Stimulated activated naive CD8-positive, alpha-beta T cell treated with anti-CD3 and anti-CD28 coated beads, Interleukin-15, amount 100 ng/mL, for 72 hours (primary cell): Measurements from ENCODE around the gene KRR1.
"Not testable (repeated sequence)": the region's sequence is repeated elsewhere in the genome, so short reads cannot be mapped to it uniquely, and the experiment has no call there.

Experiments
- ATAC-seq: fragments of 150-1000 bp; cut with Tn5 transposase; 2 replicates; pipeline ENCODE4 v1.10.0; 2021; ENCODE audit warnings: mild to moderate bottlenecking, moderate library complexity
- DNase-seq, 2 donors: peaks; one replicate each; pipeline ENCODE4 v3.0.0; 2021 to 2022
- H3K27ac Mint-ChIP-seq, 2 donors: one replicate each; pipeline ENCODE4 v1.8.0; 2022; ENCODE audit warnings: mild to moderate bottlenecking in 2 of 2, mixed read lengths in 2 of 2, moderate library complexity in 2 of 2
- H3K27me3 Mint-ChIP-seq: one replicate; pipeline ENCODE4 v1.8.0; 2022; ENCODE audit warnings: mixed read lengths
- H3K4me1 Mint-ChIP-seq: one replicate; pipeline ENCODE4 v1.8.0; 2022; ENCODE audit warnings: mild to moderate bottlenecking, mixed read lengths
- H3K4me3 Mint-ChIP-seq, 2 donors: one replicate each; pipeline ENCODE4 v1.8.0; 2022; ENCODE audit warnings: mild to moderate bottlenecking in 2 of 2, mixed read lengths in 2 of 2, moderate library complexity in 1 of 2
- H3K9me3 Mint-ChIP-seq, 2 donors: one replicate each; pipeline ENCODE4 v1.8.0; 2022; ENCODE audit warnings: mixed read lengths in 2 of 2

KRR1 gene

DNA sequence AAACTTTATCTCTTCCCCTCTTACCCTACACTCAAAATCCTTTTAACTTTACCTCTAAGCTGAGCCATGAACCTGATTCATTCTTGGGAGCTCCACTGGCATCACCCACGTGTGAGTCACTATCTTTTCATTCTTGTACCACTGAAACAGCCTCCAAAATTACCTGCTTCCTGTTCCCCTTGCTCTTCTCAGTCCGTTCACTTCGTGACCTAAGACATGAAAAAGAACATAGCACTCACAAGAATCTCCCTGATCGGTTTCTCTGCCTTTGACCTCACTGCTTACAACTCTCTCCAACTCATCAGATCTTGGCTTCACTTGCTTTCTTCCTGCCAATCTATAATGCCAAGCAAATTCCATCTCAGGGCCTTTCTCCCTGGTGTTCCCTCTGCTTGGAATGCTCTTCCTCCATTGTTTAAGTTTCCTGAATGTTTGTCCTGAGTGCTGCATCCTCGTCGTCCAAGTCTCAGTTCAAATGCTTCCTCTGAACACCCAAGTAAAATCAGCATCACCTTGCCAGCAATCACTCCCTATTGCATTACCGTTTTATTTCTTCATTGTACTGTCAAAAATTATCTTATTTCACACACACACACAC, 21.7 kb downstream of the KRR1 start:
- Mint-ChIP-seq H3K9me3 (no peaks in the 10 kb centered on the region), H3K4me1 (peaks cover 25% of the 10 kb centered on the region), H3K4me3 (peak overlapping the region; percentile 16 to 44), H3K27me3 (no peaks in the 10 kb centered on the region), H3K27ac (peak overlapping the region in 1 of 2 donors; percentile 55)
- ATAC-seq, result peak; percentile 98
- DNase-seq, result peak in 1 of 2 donors; percentile 61

DNA sequence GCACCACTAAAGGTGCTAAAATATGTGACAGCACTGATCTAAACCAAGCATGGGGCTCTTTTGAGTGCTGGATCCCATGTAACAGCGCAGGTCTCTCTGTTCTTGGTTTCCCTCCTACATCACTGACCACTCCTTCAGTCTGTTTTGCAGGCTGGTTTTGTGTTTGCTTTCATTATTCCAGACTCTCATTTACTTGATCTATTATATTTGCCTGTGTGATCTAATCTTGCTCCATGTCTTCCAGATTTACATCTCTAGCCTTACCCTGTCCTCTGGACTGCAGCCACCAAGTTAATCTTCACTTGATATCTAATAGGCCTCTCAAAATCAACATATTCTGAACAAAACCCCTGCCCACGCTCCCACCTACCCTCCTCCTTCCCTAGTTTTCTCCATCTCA, 22.2 kb downstream of the KRR1 start:
- H3K4me3 Mint-ChIP-seq, result peak overlapping the region; percentile 16 to 44
- peak overlapping the region in 1 of 2 donors; percentile 1 for H3K27ac Mint-ChIP-seq
- DNase-seq, result no peak
- no peaks in the 10 kb centered on the region for H3K27me3 Mint-ChIP-seq
- peak; percentile 4 for ATAC-seq
- H3K9me3 Mint-ChIP-seq, result no peaks in the 10 kb centered on the region
- H3K4me1 Mint-ChIP-seq, result peaks cover 30% of the 10 kb centered on the region

DNA sequence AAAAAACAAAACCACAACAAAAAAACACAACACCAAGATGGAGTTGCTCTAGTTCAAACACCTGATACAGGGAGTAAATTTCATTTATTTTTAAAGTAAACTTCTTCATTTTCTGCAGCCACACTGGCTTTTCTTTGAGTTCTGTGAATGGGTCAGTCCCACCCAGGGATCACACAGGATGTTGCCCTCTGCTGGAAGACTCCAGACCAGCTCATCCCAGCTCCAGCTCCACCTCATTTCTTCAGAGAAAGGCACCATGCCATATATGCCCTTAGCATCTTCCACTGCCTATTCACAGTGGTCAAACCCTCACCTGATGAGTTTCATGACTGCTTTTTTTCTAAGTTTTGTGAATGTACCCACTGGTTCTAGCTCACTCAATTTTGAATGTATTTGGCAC, 22.9 kb downstream of the KRR1 start:
- peaks cover 36% of the 10 kb centered on the region for H3K4me1 Mint-ChIP-seq
- no peak for ATAC-seq

DNA sequence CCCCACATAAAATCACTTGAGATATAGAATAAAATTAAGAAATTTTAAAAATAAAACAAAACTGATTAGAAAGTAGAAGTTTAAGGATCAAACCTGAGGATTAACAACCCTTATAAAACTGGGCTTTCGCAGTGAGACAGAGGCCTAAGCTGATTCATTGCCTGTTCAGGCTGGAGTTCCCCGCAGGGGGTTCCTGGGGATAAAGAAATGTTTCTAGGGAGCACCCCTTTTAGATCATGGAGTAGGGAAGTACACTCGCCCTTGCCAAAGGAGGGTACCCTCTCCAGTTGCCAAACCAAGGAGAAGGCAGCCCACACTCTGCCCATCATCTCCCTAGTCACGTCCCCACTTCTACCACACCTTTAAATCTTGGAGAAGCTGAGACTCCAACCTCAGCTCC, 24.1 kb downstream of the KRR1 start:
- Mint-ChIP-seq H3K27me3 (no peaks in the 10 kb centered on the region), H3K9me3 (no peaks in the 10 kb centered on the region), H3K4me3 (no peak overlapping the region), H3K27ac (no peak overlapping the region), H3K4me1 (peaks cover 48% of the 10 kb centered on the region)
- no peak for DNase-seq
- no peak for ATAC-seq

More for the DNA sequence above, 22.9 kb downstream of the KRR1 start:
- Mint-ChIP-seq H3K27me3 (no peaks in the 10 kb centered on the region), H3K4me3 (no peak overlapping the region), H3K9me3 (no peaks in the 10 kb centered on the region), H3K27ac (no peak overlapping the region)
- DNase-seq, result no peak

DNA sequence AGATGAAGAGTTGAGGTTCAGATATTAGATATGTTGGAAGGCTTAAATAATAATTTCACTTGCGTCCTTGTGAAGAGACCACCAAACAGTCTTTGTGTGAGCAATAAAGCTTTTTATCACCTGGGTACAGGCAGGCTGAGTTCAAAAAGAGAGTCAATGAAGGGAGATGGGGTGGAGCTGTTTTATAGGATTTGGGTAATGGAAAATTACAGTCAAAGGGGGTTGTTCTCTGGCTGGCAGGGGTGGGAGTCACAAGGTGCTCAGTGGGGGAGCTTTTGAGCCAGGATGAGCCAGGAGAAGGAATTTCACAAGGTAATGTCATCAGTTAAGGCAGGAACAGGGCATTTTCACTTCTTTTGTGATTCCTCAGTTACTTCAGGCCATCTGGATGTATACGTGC, 27.0 kb downstream of the KRR1 start:
- Mint-ChIP-seq H3K4me3 (peak overlapping the region in 1 of 2 donors; percentile 27), H3K27ac (peak overlapping the region in 1 of 2 donors; percentile 5), H3K4me1 (peaks cover 55% of the 10 kb centered on the region)
- H3K9me3 Mint-ChIP-seq, DNase-seq, H3K27me3 Mint-ChIP-seq, ATAC-seq: not testable (repeated sequence)

DNA sequence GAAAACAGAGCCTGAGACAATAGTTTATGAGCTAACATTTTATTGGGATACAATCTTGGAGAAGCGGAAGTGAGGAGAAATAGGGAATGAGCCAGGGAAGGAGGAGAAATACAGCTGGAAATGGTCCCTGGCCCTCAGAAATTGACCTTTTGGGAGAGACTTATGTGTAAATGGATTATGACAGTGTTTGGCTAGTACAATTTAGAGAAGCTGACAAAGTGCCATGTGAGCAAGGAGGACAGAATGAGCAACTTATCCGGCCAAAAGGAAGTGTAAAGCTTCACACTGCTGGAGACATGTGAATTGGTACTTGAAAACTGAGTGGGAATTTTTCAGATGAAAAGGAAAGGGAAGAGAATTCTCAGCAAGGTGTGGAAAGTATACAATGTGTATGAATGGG, 28.0 kb downstream of the KRR1 start:
- H3K4me1 Mint-ChIP-seq, result peaks cover 59% of the 10 kb centered on the region
- peak overlapping the region in 1 of 2 donors; percentile 13 for H3K27ac Mint-ChIP-seq
- ATAC-seq (no peak), DNase-seq (no peak)
- no peaks in the 10 kb centered on the region for H3K27me3 Mint-ChIP-seq
- no peaks in the 10 kb centered on the region for H3K9me3 Mint-ChIP-seq
- peak overlapping the region in 1 of 2 donors; percentile 36 for H3K4me3 Mint-ChIP-seq

DNA sequence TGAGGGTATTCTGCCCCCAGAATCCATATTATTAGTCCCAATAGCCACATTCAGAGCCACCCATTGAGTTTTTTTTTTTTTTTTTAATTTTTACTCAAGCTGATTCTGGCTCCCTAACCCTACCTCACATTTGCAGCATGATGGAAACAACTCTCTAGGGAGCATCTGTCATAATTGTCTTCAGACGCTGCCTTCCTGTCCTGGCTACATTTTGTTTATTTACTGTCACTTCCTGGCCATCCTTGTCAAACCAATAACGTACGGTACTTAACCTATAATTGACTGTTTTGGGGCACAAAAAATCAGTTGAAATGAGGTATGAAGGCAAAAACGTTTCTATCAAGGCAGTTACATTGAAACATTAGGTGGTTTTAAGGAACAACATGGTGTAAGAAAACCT, 28.8 kb downstream of the KRR1 start:
- Mint-ChIP-seq H3K4me1 (peaks cover 66% of the 10 kb centered on the region), H3K27ac (no peak overlapping the region), H3K27me3 (no peaks in the 10 kb centered on the region), H3K4me3 (peak overlapping the region; percentile 60 to 70), H3K9me3 (no peaks in the 10 kb centered on the region)
- ATAC-seq (no peak), DNase-seq (no peak)

DNA sequence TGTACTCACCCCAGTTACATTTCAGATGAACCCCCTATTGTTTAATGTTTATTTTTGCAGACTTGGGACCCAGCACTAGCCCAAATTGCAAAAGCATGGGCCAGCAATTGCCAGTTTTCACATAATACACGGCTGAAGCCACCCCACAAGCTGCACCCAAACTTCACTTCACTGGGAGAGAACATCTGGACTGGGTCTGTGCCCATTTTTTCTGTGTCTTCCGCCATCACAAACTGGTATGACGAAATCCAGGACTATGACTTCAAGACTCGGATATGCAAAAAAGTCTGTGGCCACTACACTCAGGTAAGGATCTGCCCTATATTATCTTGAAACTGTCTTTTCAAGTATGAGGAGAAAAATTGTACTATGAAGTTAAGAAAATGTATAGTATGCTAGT, 29.6 kb downstream of the KRR1 start:
- Mint-ChIP-seq H3K4me3 (peak overlapping the region; percentile 70 to 87), H3K27me3 (no peaks in the 10 kb centered on the region), H3K27ac (peak overlapping the region; percentile 82 to 94), H3K4me1 (peaks cover 69% of the 10 kb centered on the region), H3K9me3 (no peaks in the 10 kb centered on the region)
- ATAC-seq (no peak), DNase-seq (no peak)

DNA sequence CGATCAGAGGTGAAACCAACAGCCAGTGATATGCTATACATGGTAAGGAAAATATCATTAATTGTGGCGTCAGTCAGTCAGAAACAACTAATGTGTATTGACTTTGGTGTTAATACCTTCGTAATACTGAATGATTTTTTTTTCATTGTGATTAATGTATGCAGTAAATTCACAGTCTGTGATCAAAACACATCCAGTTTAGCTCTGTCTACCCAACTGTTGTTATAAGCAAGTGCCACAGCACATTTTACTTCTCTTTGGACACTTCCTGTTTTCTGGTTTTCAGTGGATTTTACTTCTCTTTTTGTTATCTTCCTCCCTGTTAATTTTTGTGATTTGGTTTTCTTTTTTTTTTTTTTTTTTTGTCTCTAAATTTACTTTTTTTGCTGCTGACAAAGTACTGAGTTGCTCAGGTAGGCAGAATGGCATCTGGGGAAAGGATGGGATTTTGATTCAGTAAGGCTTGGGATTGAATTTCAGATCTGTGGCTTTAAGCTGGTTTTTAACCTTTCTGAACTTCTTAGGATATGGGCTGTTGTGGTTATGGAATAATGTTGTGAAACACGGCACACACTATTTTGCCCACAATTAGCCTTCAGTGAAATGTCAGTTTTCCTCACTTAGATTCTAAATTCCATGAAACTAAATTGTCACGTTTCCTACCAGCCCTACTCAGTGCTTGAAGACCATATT, 30.2 kb downstream of the KRR1 start:
- Mint-ChIP-seq H3K27ac (peak overlapping the region; percentile 82 to 97), H3K9me3 (no peaks in the 10 kb centered on the region), H3K27me3 (no peaks in the 10 kb centered on the region), H3K4me1 (peaks cover 72% of the 10 kb centered on the region), H3K4me3 (peak overlapping the region; percentile 70 to 87)
- ATAC-seq (peak; percentile 16), DNase-seq (no peak)

DNA sequence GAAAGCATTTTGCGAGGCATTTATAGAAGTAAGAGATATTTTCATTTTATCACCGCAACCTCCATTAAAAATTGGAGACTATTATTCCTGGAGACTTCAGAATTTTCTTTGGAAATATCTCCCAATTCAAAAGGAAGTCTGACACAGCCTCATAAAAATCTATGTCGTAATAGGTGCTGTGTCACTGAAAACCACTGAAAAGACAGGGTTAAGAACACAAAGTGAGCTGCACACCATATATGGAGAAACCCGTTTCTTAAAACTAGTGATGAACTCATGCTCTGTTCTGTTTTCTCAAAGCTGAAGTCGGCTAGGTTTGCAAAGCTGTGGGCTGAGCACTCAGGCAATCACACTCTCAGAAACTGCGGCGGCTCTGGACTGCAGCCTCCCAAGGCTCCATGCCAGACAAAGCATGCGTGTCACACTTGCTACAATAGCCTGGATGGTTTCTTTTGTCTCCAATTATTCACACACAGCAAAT, 30.9 kb downstream of the KRR1 start, which contains the start of gene GLIPR1:
Gene GLIPR1 (plus strand): TSS at position 287 of the 481 bp plus-strand sequence. CDS start 126 bp downstream, at position 413.
- Mint-ChIP-seq H3K9me3 (no peaks in the 10 kb centered on the region), H3K4me3 (peak within 1 kb of the TSS; percentile 70 to 87), H3K27ac (peak within 1 kb of the TSS; percentile 82 to 97), H3K27me3 (no peaks in the 10 kb centered on the region), H3K4me1 (peaks cover 76% of the 10 kb centered on the region)
- ATAC-seq (peak; percentile 86), DNase-seq (peak; percentile 70 to 78)

DNA sequence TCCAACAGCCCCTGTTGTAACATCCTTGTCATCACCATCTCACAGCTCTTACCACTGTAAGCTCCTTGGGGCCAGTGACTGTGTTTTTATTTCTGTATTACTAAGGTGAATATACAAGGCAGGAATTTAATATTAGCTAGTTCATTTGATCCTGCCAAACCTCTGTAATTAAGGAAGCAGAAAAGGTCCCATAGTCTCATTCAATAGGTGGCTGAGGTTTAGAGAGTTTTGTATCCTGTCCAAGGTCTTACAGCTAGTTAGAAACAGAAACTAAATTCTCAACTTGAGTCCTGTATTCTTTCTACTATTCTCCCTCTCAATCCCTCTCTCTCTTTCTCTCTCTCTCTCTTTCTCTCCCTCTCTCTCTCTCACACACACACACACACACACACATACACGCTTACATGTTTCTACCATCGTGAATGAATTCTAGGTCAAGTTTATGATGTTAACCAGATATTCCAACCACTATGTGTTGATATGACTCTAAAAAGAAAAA, 31.4 kb downstream of the KRR1 start:
- ATAC-seq (peak; percentile 31), DNase-seq (no peak)
- Mint-ChIP-seq H3K9me3 (no peaks in the 10 kb centered on the region), H3K4me1 (peaks cover 74% of the 10 kb centered on the region), H3K27ac (peak overlapping the region; percentile 82 to 97), H3K4me3 (peak overlapping the region; percentile 70 to 87), H3K27me3 (no peaks in the 10 kb centered on the region)

DNA sequence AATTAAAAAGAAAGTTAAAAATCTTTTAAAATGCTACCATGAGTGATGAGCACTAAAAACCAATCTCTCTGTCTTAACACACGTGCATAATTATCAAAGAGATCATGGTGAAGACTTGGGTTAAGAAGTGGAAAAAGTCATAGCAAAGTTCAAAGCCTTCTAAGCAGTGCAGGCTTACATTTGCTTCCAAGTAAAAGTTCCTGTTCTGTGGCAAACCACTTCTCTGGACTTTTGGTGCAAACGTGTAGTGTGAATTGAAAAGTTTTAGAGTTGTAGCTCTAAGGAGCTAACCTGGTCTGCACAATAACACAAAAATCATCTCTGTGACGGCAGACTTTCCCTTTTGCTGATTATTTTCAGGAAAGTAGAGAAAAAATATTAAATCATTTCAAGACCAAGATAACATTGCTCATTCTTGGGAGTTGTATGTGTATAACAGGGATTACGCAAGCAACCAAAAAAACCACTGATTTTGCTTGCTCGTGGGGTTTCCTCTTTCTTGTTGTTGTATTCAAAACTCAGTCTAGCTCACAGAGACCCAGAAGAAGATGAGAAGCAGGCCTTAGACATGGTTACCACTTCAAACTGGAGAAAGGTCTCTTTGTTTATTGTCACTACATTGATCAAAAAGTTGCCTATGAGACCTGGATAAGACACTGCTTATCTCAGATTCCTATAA, 33.2 kb downstream of the KRR1 start:
- DNase-seq (peak in 1 of 2 donors; percentile 61), ATAC-seq (peak; percentile 69)
- peaks cover 7% of the 10 kb centered on the region for H3K27me3 Mint-ChIP-seq
- H3K9me3 Mint-ChIP-seq, result no peaks in the 10 kb centered on the region
- H3K27ac Mint-ChIP-seq, result peak overlapping the region in 1 of 2 donors; percentile 38
- peak overlapping the region; percentile 24 to 25 for H3K4me3 Mint-ChIP-seq
- H3K4me1 Mint-ChIP-seq, result peaks cover 57% of the 10 kb centered on the region

DNA sequence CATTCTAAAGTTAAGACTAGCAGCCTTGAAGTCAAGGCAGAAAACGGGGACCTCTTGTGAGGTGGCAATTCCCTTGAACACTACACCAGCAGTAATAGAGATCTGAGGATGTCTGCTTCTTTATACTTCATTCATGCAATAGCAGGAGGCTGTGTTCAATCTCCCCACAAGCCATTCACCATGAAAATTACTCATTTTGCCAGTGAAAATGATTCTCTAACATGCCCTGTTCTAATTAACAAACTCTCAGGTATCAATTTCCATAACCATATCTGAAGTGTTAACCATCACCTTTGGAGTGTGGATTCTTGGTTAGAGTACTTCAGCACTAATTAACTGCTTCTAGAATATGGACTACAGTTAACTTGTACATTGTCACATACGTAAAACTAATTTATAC, 34.3 kb downstream of the KRR1 start:
- DNase-seq (no peak), ATAC-seq (peak; percentile 52)
- peaks cover 7% of the 10 kb centered on the region for H3K27me3 Mint-ChIP-seq
- peaks cover 48% of the 10 kb centered on the region for H3K4me1 Mint-ChIP-seq
- no peak overlapping the region for H3K27ac Mint-ChIP-seq
- H3K4me3 Mint-ChIP-seq, result peak overlapping the region; percentile 6 to 59
- H3K9me3 Mint-ChIP-seq, result no peaks in the 10 kb centered on the region

DNA sequence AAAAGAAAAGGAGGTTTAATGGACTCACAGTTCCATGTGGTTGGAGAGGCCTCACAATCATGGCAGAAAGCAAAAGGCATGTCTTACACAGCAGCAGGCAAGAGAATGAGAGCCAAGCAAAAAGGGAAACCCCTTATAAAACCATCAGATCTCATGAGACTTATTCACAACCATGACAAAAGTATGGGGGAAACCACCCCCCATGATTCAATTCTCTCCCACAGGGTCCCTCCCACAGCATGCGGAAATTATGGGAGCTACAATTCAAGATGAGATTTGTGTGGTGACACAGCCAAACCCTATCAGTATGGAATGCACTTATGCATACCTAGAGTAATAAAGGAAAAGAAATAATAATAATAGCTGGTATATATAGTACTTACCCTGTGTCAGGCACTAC, 35.3 kb downstream of the KRR1 start:
- Mint-ChIP-seq H3K9me3 (no peaks in the 10 kb centered on the region), H3K27ac (no peak overlapping the region), H3K4me1 (peaks cover 42% of the 10 kb centered on the region), H3K27me3 (peaks cover 7% of the 10 kb centered on the region), H3K4me3 (no peak overlapping the region)
- DNase-seq, result peak in 1 of 2 donors; percentile 65
- peak; percentile 26 for ATAC-seq

DNA sequence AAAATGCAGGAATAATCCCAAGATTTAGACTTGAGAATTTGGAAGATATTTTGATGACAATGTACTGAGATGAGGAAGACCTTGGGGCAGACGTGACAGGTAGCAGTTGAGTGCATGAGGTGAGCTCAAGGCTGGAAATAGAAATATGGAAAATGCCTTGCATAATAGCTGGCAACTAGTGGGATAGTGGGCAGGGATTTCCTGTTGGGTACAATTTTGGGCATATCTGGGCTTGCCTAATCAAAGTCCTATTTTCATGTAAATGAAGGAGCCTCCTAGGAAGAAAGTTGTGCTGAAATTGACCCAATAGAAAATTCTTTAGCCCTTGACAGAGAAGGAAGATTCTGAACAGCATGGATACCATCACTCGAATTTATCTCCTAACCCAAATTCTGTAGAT, 37.3 kb downstream of the KRR1 start:
- no peak overlapping the region for H3K27ac Mint-ChIP-seq
- peaks cover 29% of the 10 kb centered on the region for H3K4me1 Mint-ChIP-seq
- H3K27me3 Mint-ChIP-seq, result peaks cover 7% of the 10 kb centered on the region
- DNase-seq (no peak), ATAC-seq (no peak)
- H3K9me3 Mint-ChIP-seq, result no peaks in the 10 kb centered on the region
- no peak overlapping the region for H3K4me3 Mint-ChIP-seq
